ENCODE measurements around the gene SPOCK1.

DNA sequence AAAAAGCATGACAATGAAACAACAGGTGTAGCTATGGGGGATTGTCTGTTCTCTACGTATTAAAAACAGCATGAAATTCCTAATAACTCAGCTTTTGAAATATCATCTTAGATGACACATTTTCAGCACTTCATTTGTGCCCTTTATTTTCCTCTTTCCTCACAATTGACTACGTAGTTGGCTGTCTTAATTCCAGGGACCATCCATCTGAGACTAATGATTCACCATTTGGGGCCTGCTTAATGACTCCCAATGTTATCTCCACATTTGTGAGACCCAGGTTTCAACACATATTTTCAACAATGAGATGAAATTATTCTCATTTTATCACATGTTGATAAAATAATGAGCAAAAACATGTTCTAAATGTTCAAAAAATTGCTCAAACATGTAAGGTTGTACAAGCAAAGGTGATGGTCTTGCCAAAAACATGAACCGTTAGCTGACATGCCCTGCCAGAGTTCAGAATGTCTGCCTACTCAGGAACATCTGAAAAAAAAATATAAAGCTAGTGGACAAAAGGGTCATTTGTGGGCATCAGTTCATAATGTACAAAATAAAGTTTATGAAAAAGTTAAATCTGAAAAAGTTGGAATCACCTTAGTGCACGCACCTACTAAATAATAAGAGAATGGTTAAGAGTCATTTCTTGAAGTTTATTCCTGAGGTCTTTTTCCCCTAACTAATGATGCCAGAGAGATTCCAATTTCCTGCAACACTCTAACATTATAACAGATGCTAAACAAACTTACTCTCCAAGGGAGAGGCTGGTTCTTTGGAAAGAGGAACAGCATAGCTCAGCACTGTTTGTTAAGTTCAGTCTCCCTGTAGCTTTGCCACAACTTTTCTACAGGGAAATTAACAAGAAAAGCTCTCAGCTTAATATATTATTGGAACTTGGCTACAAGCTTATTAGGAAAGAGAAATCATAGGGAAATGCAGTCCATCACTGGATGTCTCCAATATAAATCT, 275.5 kb downstream of the SPOCK1 start:
- TF ChIP-seq EZH2 (IDR thresholded peaks at IDR 0.05) = no peak
- no peak for TF ChIP-seq POLR2AphosphoS5 (IDR thresholded peaks at IDR 0.05; ENCODE audit: borderline replicate concordance, low read depth, low read length)
- TF ChIP-seq FOXP2 (optimal IDR thresholded peaks at IDR 0.05; ENCODE audit: control extremely low read depth, extremely low read length, insufficient read depth) = no peak

All from SK-N-MC (cell line).